ENCODE data around the gene CCDC47.

The CCDC47 gene

DNA sequence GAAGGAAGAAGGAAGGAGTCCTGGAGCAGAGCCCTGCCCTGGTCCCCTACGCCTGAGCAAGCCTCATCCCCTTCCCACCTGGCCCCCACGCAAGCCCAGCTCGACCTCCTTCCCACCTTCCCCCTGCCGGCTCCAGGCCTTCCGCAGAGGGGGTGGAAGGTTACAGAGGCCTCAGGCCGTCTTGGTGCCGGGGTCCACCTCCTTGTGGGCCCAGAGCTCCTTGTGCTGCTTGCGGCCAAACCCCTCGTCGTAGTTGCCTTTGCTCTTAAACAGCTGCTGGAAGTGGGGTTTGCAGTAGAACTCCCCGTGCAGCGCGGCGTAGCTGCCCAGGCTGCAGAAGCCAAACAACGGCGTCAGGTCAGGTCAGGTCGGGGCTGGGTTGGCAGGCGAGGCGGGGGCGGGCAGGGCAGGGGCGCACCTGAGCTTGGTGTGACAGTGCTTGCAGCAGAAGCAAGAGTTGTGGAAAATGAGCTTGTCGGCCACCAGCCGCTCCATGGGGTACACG lies 75.0 kb downstream of the CCDC47 start:
- DNase-seq (ENCODE audit: low read depth), result no peak

DNA sequence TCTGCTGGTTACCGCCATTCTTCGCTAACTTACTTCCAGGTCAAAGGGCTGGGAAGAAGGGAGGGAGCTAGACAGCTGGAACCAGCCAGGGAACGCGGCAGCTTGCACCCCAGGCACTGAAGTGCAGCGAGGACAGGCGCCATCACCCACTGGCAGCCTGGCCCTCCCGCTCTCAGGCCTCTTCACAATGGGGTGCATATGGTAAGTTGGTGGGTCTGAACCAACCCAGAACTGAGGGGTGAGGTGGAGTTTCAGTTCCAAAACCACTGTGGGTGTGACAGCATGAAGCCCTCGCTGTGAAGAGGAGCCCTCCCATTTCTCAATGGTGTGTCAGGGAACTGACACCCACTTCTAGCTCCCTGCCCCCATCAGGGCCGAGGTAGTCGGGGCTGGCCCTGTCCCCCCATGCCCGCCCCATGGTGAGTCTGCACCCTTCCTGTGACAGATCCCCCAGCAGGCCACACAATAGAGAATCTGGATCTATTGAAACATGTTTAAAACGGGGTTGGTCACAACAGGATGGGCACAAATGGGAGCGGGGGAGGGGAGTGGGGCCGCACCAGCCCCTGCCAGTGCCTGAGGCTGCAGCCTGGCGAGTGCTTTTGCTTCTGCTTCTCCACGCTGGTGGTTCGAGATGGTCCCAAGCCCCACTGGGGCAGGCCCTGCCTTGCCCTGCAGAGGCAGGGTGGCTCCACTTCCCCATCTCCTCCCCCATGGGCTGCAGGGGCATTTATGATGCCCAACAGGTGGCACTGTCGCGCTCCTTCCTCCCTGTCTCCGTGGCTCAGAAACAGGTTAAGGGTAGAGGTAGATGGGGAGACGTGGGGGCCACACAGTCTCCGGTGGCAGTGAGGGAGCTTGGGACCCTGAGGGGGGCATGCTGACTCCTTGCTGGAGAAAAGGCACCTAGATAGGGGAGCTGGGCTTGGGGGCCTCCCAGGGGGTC lies 75.8 kb downstream of the CCDC47 start:
- DNase-seq (ENCODE audit: low read depth), result no peak

DNA sequence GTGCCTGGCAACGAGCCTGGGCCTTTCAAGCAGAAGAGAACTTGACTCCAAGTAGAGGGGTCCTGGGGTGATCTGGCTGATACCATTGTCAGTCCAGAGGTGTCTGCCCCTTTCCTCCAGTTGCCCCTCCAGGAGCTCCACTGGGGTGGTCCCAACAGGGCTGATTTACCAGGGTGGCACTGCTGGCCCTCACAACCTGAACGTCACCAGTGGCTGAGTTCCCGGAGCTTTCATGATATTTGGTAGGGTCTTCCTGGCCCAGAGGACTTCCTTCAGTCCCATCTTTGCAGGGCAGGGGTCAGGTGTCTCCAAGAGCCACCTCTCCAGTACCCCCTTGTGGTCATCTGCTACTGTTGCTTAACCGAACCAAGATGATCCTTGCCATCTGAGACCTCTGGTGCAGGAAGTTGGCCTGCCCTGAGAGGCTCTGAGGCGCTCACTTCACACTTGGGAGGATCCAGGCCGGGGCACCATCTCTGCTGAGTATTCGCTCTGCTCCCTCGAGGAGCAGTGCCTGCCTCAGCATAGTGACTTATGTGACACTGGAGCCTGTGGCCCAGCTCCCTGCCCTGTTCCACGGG lies 76.9 kb downstream of the CCDC47 start:
- DNase-seq (ENCODE audit: low read depth), result no peak

DNA sequence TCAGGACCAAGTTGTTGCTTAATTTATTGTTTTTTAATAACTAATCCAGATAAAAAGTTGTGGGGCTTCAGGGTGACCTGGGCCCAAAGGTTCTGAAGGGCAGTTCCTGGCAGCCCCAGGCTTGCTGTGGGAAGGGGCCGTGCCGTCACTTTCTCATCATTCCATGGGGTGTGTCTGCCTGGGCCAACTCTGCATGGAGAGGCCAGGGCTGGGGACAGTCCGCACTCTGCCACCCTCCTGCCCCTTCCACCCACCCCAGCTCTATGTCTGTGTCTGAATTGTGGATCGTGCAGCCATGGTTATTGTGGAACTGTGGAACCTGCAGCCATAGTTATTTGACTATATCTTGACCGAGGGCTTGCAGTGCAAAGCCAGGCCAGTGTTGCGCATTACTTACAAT lies 77.5 kb downstream of the CCDC47 start:
- DNase-seq (ENCODE audit: low read depth), result no peak

Measured in stimulated activated CD8-positive, alpha-beta memory T cell treated with anti-CD3 and anti-CD28 coated beads, Interleukin-12 subunit alpha, Interleukin-12 subunit beta, amount 100 ng/mL, for 1 hour (primary cell).